Measurements from ENCODE around the gene ZNF140. TPM values are rescaled to one million over a fixed set of nuclear protein-coding genes. Genes with fewer than 3 reads are reported as not detected.

ZNF140 gene
- total and polyA plus RNA-seq, 4 donors = 11.4 to 57.7 (median 14.2) TPM

DNA sequence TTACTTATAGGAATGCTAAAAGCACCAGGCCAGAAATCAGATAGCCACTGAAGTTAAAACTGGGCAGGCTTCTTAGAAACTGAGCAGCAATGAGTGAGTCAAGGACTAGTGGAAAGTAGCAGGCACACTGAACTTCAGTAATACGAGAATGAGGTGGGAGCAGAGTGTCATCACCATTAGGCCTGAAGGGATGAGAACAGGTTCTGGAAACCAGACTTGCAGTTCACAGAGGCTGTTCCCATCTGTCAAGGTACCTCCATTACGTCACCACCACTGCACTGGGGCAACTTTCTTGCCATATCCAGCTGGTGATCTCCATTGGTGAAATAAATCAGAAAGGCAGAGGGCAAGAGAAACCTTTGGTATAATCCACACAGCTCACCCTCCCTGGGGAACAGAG, 65.3 kb downstream of the ZNF140 start:
- 96% methylated on average over 2 of the region's 2 CpGs for WGBS, 2 donors
- Histone ChIP-seq H3K36me3 (ENCODE audit: control insufficient read depth in 4 of 4, insufficient read depth in 4 of 4, low read length in 4 of 4) (peaks cover 24 to 49% (median 40%) of the 10 kb centered on the region in 4 donors), H3K9me3 (ENCODE audit: control insufficient read depth in 4 of 4, insufficient read depth in 3 of 4, low read length in 3 of 4) (peaks cover 18 to 40% (median 28%) of the 10 kb centered on the region in 4 donors), H3K27ac (ENCODE audit: low read depth in 1 of 2, low read length in 1 of 2) (no peak overlapping the region), H3K27me3 (ENCODE audit: control insufficient read depth in 3 of 3, insufficient read depth in 3 of 3, low read length in 2 of 3) (no peaks in the 10 kb centered on the region), H3K4me1 (ENCODE audit: control insufficient read depth in 5 of 5, insufficient read depth in 5 of 5, low read length in 5 of 5) (no peaks in the 10 kb centered on the region), H3K4me3 (no peak overlapping the region), H3K9ac (ENCODE audit: insufficient read depth in 1 of 2, low read length in 2 of 2) (no peak overlapping the region)
- no peak for TF ChIP-seq CTCF (IDR thresholded peaks at IDR 0.05; ENCODE audit: control extremely low read depth, extremely low read depth)
- DNase-seq (no peak), ATAC-seq (ENCODE audit: insufficient read depth, low FRiP score) (no peak)

GRCh38 chr12:133156125-133156690, 75.5 kb downstream of the ZNF140 start:
- H3K9me3 ChIP-seq (ENCODE audit: control insufficient read depth in 4 of 4, insufficient read depth in 3 of 4, low read length in 3 of 4) = peaks cover 37 to 62% (median 48%) of the 10 kb centered on the region in 4 donors
- no peak for DNase-seq
- no peak for ATAC-seq (ENCODE audit: insufficient read depth, low FRiP score)
- no peaks in the 10 kb centered on the region for H3K4me1 ChIP-seq (ENCODE audit: control insufficient read depth in 5 of 5, insufficient read depth in 5 of 5, low read length in 5 of 5)
- no peak overlapping the region for H3K4me3 ChIP-seq
- no peak overlapping the region for H3K9ac ChIP-seq (ENCODE audit: insufficient read depth in 1 of 2, low read length in 2 of 2)
- no peaks in the 10 kb centered on the region for H3K27me3 ChIP-seq (ENCODE audit: control insufficient read depth in 3 of 3, insufficient read depth in 3 of 3, low read length in 2 of 3)
- H3K36me3 ChIP-seq (ENCODE audit: control insufficient read depth in 4 of 4, insufficient read depth in 4 of 4, low read length in 4 of 4) = peaks cover 21 to 70% (median 63%) of the 10 kb centered on the region in 4 donors
- TF ChIP-seq CTCF (IDR thresholded peaks at IDR 0.05; ENCODE audit: control extremely low read depth, extremely low read depth) = no peak
- H3K27ac ChIP-seq (ENCODE audit: low read depth in 1 of 2, low read length in 1 of 2) = no peak overlapping the region
- 94 to 97% methylated on average over 2 of the region's 2 CpGs for WGBS, 2 donors

Other genes starting within 250 kb of the ZNF140 start
- 10 to 100 TPM; 44.4 to 59.9 TPM for gene CHFR, start 193.3 kb upstream of the ZNF140 start, total RNA-seq
- 10 to 100 TPM; 35.1 to 36.3 TPM for gene CHFR, start 193.3 kb upstream of the ZNF140 start, polyA plus RNA-seq
- 10 to 100 TPM; 10.7 to 17.3 TPM for gene ZNF605, start 124.6 kb upstream of the ZNF140 start, total RNA-seq
- gene ZNF605, start 124.6 kb upstream of the ZNF140 start, polyA plus RNA-seq = 1 to 10 TPM; 2.1 to 3.8 TPM
- gene ZNF26, start 94.6 kb upstream of the ZNF140 start, total RNA-seq = 10 to 100 TPM; 15.5 to 26.7 TPM
- 1 to 10 TPM; 5.0 to 6.4 TPM for gene ZNF26, start 94.6 kb upstream of the ZNF140 start, polyA plus RNA-seq
- 10 to 100 TPM; 16.8 to 52.2 TPM for gene ZNF84, start 43.4 kb upstream of the ZNF140 start, total RNA-seq
- gene ZNF84, start 43.4 kb upstream of the ZNF140 start, polyA plus RNA-seq = 1 to 10 TPM; 5.1 to 9.3 TPM
- gene ZNF891, start 49.4 kb downstream of the ZNF140 start, total RNA-seq = 1 to 10 TPM; 1.3 to 6.2 TPM
- gene ZNF891, start 49.4 kb downstream of the ZNF140 start, polyA plus RNA-seq = under 1 TPM; 0.26 to 0.93 TPM
- gene ZNF10, start 49.7 kb downstream of the ZNF140 start, total RNA-seq = 10 to 100 TPM in 1 of 2 donors, 1 to 10 TPM in 1; 7.0 to 26.2 TPM
- gene ZNF10, start 49.7 kb downstream of the ZNF140 start, polyA plus RNA-seq = 1 to 10 TPM; 3.2 to 6.7 TPM
- 10 to 100 TPM; 20.5 to 33.8 TPM for gene ZNF268, start 100.6 kb downstream of the ZNF140 start, total RNA-seq
- gene ZNF268, start 100.6 kb downstream of the ZNF140 start, polyA plus RNA-seq = 1 to 10 TPM; 3.3 to 7.9 TPM
- not detected for gene ANHX, start 155.0 kb downstream of the ZNF140 start, total RNA-seq
- not detected for gene ANHX, start 155.0 kb downstream of the ZNF140 start, polyA plus RNA-seq